OCI-LY7 (cell line): ENCODE measurements around the gene RPL27A. TPM values are rescaled to one million over a fixed set of nuclear protein-coding genes. Genes with fewer than 3 reads are reported as not detected.

Experiments used
- Bru-seq: library from RNA; stranded (reverse); fragments of 400-500 nt; gene quantifications from one replicate; lab custom pipeline; 2021; lab: Mats Ljungman, UMichigan
- BruChase-seq, 2 experiments: library from RNA; stranded (reverse); fragments of 400-500 nt; gene quantifications; one replicate each; lab custom pipeline; 2021; lab: Mats Ljungman, UMichigan
- BruUV-seq: library from RNA; stranded (reverse); fragments of 400-500 nt; replicated peaks from 2 replicates; lab custom pipeline; 2021; lab: Mats Ljungman, UMichigan
- CTCF ChIA-PET: fragments of 300-600 bp; sonication (Branson Sonifier 250); formaldehyde crosslinking; loops from one replicate; lab custom pipeline; 2022; ENCODE audit warnings: antibody characterized with exemption; ENCODE audit not compliant: unreplicated experiment; lab: Charles Lee
- POLR2A ChIA-PET: fragments of 300-600 bp; sonication (Branson Sonifier 250); formaldehyde crosslinking; loops from one replicate; lab custom pipeline; 2022; ENCODE audit warnings: antibody characterized with exemption; lab: Charles Lee
- DNase-seq: peaks from one replicate; pipeline ENCODE4 v3.0.0-alpha.2; 2015; ENCODE audit warnings: low spot score
- H2AFZ ChIP-seq: fragments of 200-600 bp; sonication (generic), shearing (Covaris generic); 2 replicates; pipeline ENCODE4 v1.6.1; 2014; ENCODE audit warnings: mild to moderate bottlenecking, antibody characterized with exemption, low read length, moderate library complexity
- H3K27ac ChIP-seq: fragments of 200-600 bp; sonication (generic); 2 replicates; pipeline ENCODE4 v1.5.1; 2014; ENCODE audit warnings: mixed run types, low read depth, mild to moderate bottlenecking, moderate library complexity, low read length, inconsistent platforms; ENCODE audit not compliant: poor library complexity, severe bottlenecking
- H3K36me3 ChIP-seq: fragments of 200-600 bp; sonication (generic); 2 replicates; pipeline ENCODE4 v1.6.1; 2014; ENCODE audit warnings: mild to moderate bottlenecking, antibody characterized with exemption, low read length, moderate library complexity, mixed read lengths; ENCODE audit not compliant: insufficient read depth
- H3K4me1 ChIP-seq: fragments of 200-600 bp; sonication (generic); 2 replicates; pipeline ENCODE4 v1.5.1; 2014; ENCODE audit warnings: mild to moderate bottlenecking, low read length; ENCODE audit not compliant: insufficient read depth, poor library complexity, severe bottlenecking
- H3K4me2 ChIP-seq: fragments of 200-600 bp; sonication (generic); 2 replicates; pipeline ENCODE4 v1.6.1; 2014; ENCODE audit warnings: mild to moderate bottlenecking, low read length
- H3K4me3 ChIP-seq: fragments of 200-600 bp; sonication (generic); 2 replicates; pipeline ENCODE4 v1.5.1; 2014; ENCODE audit warnings: mild to moderate bottlenecking, low read depth, low read length; ENCODE audit not compliant: poor library complexity, severe bottlenecking
- H3K79me2 ChIP-seq: fragments of 200-600 bp; sonication (generic); 2 replicates; pipeline ENCODE4 v1.6.1; 2016; ENCODE audit warnings: low read depth, mild to moderate bottlenecking, low read length, moderate library complexity, mixed read lengths; ENCODE audit not compliant: insufficient read depth
- H3K9me2 ChIP-seq: fragments of 200-600 bp; sonication (generic); 2 replicates; pipeline ENCODE4 v1.6.1; 2016; ENCODE audit warnings: mild to moderate bottlenecking, low read length, mixed read lengths; ENCODE audit not compliant: insufficient read depth
- H3K9me3 ChIP-seq: fragments of 200-600 bp; sonication (generic); 2 replicates; pipeline ENCODE4 v1.6.1; 2014; ENCODE audit warnings: mild to moderate bottlenecking, mixed run types, low read length, mixed read lengths
- H4K20me1 ChIP-seq: fragments of 200-600 bp; sonication (generic); 2 replicates; pipeline ENCODE4 v1.6.1; 2014; ENCODE audit warnings: mild to moderate bottlenecking, antibody characterized with exemption, low read length, moderate library complexity, mixed read lengths; ENCODE audit not compliant: insufficient read depth
- CTCF ChIP-seq: fragments of 200-600 bp; sonication (generic); conservative IDR thresholded peaks from 2 replicates; pipeline ENCODE4 v1.5.1; 2014; ENCODE audit warnings: mild to moderate bottlenecking, antibody characterized with exemption, low read length, moderate library complexity, mixed read lengths
- EZH2phosphoT487 ChIP-seq: fragments of 200-600 bp; sonication (generic); IDR thresholded peaks from 2 replicates; pipeline ENCODE4 v1.6.1; 2018; ENCODE audit warnings: low read depth, borderline replicate concordance, mild to moderate bottlenecking, mixed run types, antibody characterized with exemption, low read length, moderate library complexity, mixed read lengths
- intact Hi-C: fragments of 100-400 bp; cut with micrococcal nuclease; formaldehyde crosslinking; loops from one replicate; pipeline ENCODE4 v1.10.0; 2022; ENCODE audit not compliant: unreplicated experiment
- long read RNA-seq: library from polyadenylated mRNA; stranded (forward); transcript quantifications from one replicate; pipeline ENCODE4 v2.0.0, GENCODE V29; 2022
- total RNA-seq, 2 experiments: library from RNA; depleted of rRNA in 1 of 2; stranded (reverse); fragments of >200 nt in 1 of 2; shearing (Covaris generic) in 1 of 2; gene quantifications; 2 replicates each; pipeline ENCODE4 v1.2.3, GENCODE V29; 2014 to 2022

Gene RPL27A
- 2,753 and 3,468 TPM in 2 replicates for total RNA-seq (2014; rRNA removed; shearing (Covaris generic))
- total RNA-seq (2022): 1,593 and 1,611 TPM in 2 replicates
- Bru-seq, nascent RNA: percentile 99 among the genes with signal in this experiment
- BruChase-seq, experiment 1, labeled RNA remaining after a 6-hour chase: percentile 99 among the genes with signal in this experiment
- percentile 99 among the genes with signal in this experiment for BruChase-seq, experiment 2, labeled RNA remaining after a 2-hour chase
- long read RNA-seq, full-length matches to known transcripts: 215 of 250 reads
- long read RNA-seq, partial matches to known transcripts: 25 of 250 reads
- long read RNA-seq, other reads (novel, unspliced or antisense): 10 of 250 reads

DNA sequence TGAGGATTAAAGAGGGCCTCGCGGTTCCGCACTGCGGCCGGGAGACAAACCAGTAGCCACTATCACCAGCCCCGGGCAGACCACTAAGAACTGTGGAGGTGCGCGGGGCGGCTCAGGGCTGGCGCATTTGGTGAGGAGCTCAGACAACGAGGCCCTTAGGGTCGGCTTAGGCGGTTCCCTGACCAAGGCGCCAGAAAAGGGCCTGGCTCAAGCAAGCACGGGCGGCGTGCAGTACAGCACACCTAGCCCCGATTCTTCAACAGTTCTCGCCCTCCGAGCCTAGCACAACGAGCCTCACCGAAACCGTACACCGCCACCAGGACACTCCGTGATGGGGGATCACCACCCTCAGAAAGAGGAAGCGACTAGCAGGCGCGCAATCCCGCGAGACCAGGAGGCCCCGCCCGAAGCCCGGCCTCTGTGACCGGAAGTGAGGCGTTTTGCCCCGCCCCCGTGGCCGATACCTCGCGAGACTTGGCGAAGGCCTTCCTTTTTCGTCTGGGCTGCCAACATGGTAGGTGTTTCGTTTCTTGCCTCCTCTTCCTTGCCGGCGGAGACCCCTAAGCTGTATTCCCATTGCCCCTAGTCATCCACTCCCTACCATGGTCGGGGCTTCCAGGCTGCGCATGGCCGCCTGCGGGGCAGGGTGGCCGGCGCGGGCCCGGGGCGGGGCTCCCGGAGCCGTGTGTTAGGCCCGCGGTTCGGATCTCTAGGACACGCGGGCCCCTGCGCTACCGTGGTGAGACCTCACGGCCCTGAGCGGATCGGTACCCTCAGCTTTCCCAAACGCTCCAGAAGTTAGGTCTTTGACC, at the start of gene RPL27A, which contains the start of gene TRIM66:
TSS of gene RPL27A (plus strand) at position 490 of the 812 bp plus-strand sequence. CDS start at position 512, 22 bp downstream.
TSS of gene TRIM66 (minus strand) at position 363 of the 812 bp plus-strand sequence. CDS start 10,391 bp downstream, outside the sequence.
- Histone ChIP-seq H3K36me3 (peaks cover 60% of the 10 kb centered on the region), H2AFZ (peak within 1 kb of the TSS; percentile 41; the same call in 1 of the 2 replicates), H4K20me1 (peaks cover 12% of the 10 kb centered on the region), H3K79me2 (peaks cover 50% of the 10 kb centered on the region), H3K4me3 (peak within 1 kb of the TSS; percentile 88), H3K9me2 (no peaks in the 10 kb centered on the region), H3K4me1 (peaks cover 34% of the 10 kb centered on the region), H3K4me2 (peak within 1 kb of the TSS; percentile 83), H3K27ac (peak within 1 kb of the TSS; percentile 93), H3K9me3 (no peaks in the 10 kb centered on the region)
- DNase-seq: peak; percentile 97
- ChIA-PET CTCF (interaction anchor here (1.0 kb wide), 1 partner anchor 16 kb away, joined by 3 read pairs; no protein-coding TSS in a partner anchor), POLR2A (interaction anchor here (0.6 to 2.0 kb wide), 8 partner anchors 8 to 949 kb away, joined by 3 to 5 read pairs (median 4); partner anchors contain the start of gene TMEM9B)
- TF ChIP-seq CTCF: no peak
- TF ChIP-seq EZH2phosphoT487: no peak
- intact Hi-C loops: loop anchor here (10.0 kb wide), 1 partner anchor 1168 kb away; the partner anchor contains the start of gene PPFIBP2
- no TSS peak for BruUV-seq

- Histone ChIP-seq H3K4me3 (no peak overlapping the region), H3K9me2 (no peaks in the 10 kb centered on the region), H3K4me2 (no peak overlapping the region), H3K79me2 (no peaks in the 10 kb centered on the region), H3K27ac (no peak overlapping the region), H3K9me3 (no peaks in the 10 kb centered on the region), H3K36me3 (peaks cover 47% of the 10 kb centered on the region), H2AFZ (no peak overlapping the region), H3K4me1 (no peaks in the 10 kb centered on the region), H4K20me1 (no peaks in the 10 kb centered on the region)
- TF ChIP-seq CTCF: no peak
- no peak for TF ChIP-seq EZH2phosphoT487
- DNase-seq: no peak
- POLR2A ChIA-PET: interaction anchor here (1.1 kb wide), 2 partner anchors 11 to 47 kb away, joined by 3 to 4 read pairs; no protein-coding TSS in a partner anchor
- intact Hi-C loops: no loop called here
- no TSS peak for BruUV-seq
- CTCF ChIA-PET: no interaction called here
These were observed 48.1 kb upstream of the RPL27A start for GRCh38 chr11:8634498-8634897.
